Measurements from ENCODE around the gene FAM110D.

GRCh38 chr1:26153966-26154532, 4.8 kb upstream of the FAM110D start:
- TF ChIP-seq, protein P1, sequence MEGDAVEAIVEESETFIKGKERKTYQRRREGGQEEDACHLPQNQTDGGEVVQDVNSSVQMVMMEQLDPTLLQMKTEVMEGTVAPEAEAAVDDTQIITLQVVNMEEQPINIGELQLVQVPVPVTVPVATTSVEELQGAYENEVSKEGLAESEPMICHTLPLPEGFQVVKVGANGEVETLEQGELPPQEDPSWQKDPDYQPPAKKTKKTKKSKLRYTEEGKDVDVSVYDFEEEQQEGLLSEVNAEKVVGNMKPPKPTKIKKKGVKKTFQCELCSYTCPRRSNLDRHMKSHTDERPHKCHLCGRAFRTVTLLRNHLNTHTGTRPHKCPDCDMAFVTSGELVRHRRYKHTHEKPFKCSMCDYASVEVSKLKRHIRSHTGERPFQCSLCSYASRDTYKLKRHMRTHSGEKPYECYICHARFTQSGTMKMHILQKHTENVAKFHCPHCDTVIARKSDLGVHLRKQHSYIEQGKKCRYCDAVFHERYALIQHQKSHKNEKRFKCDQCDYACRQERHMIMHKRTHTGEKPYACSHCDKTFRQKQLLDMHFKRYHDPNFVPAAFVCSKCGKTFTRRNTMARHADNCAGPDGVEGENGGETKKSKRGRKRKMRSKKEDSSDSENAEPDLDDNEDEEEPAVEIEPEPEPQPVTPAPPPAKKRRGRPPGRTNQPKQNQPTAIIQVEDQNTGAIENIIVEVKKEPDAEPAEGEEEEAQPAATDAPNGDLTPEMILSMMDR (IDR thresholded peaks at IDR 0.05; ENCODE audit: insufficient read depth, low read length) = no peak
- TF ChIP-seq GABPA (IDR thresholded peaks at IDR 0.05; ENCODE audit: low read depth) (no peak), POLR2AphosphoS5 (IDR thresholded peaks at IDR 0.05; ENCODE audit: low read depth) (no peak)
